Activated CD4-positive, alpha-beta T cell treated with anti-CD3 and anti-CD28 coated beads, Interleukin-2, Interleukin-4, amounts not matched to agents 100 ng/mL and 50 ng/mL, durations not matched to agents 16 hours and 8 hours (primary cell): ENCODE data around the gene AKAP13.
A peak's percentile ranks its signal among the peaks of the same experiment; 100 is the strongest.

Experiments used
- DNase-seq: peaks from one replicate; pipeline ENCODE4 v3.0.0-alpha.2; 2020; ENCODE audit warnings: low spot score

AKAP13 gene

DNA sequence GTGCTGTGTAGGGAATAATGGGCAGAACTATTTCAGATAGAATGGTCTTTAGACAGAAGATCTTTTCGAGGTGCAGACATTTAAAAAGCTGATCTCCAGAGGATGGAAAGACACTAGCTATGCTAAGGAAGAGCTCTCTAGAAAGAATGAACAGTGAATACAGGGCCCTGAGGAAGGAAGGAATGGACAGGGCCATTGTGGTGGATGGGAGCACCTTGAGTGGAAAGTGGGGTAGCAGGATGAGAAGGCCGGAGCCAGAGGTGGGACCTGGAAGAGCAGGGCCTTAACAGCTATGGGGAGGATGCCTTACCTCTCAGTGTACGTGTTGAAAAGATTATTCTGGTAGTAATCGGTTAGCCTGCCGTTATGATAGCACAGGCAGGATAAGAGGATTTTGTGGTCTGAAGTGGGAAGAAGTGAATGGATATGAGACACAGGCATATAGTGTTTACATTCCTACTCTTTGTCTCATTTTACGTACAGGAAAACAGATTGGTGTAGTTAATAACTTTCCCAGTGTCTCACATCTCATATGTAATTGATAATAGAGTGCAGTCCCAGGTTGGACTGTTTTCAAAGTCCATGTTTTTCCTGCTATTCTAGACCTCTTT lies 241.9 kb downstream of the AKAP13 start:
- no peak for DNase-seq

GRCh38 chr15:85623315-85624049 lies 243.1 kb downstream of the AKAP13 start:
- no peak for DNase-seq

DNA sequence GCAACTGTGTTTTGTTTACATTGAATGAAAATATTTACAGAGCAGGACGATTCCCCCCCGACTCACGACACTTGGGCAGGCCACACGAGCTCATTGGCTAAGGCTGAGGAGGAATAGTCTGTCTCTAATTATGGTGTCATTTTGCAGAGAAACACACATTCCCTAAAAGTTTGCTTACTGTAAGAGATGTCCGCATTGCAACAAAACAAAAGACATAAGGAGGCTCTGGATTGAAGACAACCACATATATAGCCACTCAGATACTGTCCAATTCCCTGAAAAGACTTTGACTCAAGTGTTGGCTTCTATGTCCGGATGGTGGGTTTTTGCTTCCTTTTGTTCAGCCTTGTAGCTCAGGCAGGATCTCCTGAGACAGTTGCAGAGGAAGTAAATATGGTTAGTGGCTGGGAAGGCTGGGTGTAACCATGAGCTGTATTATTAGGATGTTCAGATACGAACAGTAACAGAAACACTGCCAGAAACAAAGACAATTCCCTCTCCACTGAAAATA lies 243.9 kb downstream of the AKAP13 start:
- peak; percentile 31 for DNase-seq

DNA sequence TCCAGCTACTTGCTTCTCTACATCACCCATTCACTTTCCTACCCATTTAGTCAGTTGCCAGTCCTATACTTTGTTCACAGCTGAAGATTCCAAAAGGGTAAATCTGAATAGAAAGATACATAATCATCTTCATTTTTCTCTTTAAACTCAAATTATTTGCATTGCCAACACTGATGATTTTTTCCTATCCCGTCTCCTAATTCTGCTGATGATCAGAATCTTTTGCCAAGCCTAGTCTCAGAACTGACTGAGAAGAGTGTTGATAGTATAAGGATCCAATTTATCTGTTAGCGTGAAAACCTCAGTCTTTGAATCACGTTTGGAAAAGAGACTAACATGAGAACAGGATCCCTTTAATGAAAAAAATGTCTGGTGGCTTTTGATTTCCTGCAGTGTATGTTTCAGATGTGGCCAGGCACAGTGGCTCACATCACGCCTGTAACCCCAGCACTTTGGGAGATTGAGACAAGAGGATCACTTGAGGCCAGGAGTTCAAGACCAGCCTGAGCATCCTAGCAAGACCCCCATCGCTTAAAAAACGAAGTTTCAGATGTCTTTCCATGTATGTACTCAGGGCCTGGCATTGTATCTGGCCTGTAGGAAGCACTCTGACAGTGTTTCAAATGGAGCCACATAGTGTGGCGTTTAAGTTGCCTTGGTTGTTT lies 244.9 kb downstream of the AKAP13 start:
- no peak for DNase-seq

DNA sequence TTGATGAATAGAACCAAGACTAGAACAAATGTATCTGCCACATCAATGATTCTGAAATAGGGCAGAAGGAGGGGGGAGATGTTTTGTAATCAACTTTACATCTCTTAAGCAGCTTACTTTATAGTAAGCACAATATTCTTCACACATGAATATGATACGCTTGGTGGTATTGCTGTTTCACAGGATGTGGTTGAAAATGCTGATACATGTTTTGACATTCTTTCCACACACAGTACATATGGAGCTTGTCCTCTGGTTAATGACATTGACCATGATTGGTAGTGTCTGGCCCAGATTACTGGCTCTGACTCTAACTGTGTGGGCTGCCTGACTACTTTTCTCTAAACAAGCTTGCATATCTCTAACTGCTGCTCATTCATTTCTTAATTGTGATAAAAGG lies 245.5 kb downstream of the AKAP13 start:
- DNase-seq: peak; percentile 75

- no peak for DNase-seq
Observed at GRCh38 chr15:85627213-85627935, 247.0 kb downstream of the AKAP13 start.

GRCh38 chr15:85630311-85630710 lies 249.9 kb downstream of the AKAP13 start:
- no peak for DNase-seq

DNA sequence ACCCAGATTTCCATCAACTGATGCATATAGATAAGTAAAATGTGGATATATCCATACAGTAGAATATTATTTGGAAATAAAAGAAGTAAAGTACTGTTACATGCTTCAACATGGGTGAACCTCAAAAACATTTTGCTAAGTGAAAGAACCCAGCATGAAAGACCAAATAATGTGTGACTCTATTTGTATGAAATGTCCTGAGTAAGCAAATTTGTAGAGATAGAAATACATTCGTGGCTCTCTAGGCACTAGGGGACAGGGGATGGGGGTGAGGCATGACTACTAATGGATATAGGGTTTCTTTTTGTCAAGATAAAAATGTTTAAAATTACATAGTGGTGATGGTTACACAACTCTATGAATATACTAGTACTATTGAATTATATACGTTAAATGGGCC lies 250.6 kb downstream of the AKAP13 start:
- DNase-seq: no peak

DNA sequence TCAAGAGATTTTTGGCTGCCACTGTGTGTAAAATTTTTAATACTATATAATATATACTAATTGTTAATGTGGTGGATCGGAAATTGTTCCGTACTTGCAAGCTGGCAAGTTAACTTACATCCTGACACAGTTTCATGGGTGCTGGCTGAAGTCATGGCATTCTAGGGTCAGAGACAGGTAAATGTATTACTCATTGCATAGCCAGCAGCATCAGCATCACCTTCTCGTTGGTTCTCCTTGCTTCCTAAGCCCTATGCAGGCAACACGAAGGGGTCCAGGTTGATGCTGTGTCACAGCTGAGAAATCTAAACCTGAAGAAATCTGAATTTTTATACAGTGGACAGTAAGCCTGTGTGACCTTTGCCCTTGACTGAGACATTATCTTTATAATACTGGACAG lies 251.6 kb downstream of the AKAP13 start:
- DNase-seq: no peak

DNA sequence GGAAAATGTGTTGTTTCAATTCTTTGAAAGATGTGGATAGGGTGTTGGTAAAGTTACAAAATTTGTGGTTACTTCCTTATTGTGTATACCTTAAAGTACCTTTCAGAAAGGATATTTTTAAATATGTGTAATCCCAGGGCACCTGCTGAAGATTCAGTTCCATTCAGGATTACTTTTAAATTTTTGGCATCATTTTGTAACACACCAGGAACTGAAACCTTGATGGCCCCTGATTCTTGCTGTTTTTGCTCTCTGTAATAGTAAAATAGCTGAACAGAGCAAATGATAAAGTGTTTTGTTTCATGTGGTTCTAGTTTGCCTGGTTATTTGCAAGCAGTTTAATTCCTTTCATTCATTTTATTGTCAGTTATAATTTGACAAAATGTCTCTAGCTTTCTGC lies 253.5 kb downstream of the AKAP13 start:
- DNase-seq: no peak

GRCh38 chr15:85636351-85636750 lies 255.9 kb downstream of the AKAP13 start:
- DNase-seq: no peak

DNA sequence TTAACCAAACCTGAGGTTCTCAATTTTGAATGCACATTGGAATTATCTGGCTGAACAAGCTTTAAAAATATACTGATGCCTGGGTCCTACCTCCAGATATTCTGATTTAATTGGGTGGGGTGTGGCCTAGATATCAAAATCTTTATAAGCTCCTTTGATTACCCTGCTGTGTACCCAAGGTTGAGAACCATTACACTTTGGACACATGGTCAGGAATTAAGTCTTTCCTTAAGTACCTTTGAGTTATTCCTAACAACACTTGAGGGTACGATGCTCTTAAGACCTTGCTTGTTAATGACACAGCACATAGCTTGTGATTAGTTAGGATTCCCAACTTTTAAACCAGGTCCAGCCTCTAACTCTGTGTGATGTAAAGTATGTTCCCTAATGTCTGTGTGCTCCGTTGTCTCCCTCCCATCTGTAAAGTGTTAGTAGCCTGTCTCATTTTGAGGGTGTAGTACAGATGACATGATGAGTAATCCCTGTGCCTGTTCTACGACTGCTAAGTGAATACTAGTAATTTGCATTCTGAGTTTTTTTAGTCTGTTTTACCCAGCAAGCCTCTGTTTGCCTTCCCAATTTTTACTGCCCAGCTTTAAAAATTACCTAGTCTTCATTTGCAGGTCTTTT lies 259.5 kb downstream of the AKAP13 start:
- DNase-seq: peak; percentile 39

DNA sequence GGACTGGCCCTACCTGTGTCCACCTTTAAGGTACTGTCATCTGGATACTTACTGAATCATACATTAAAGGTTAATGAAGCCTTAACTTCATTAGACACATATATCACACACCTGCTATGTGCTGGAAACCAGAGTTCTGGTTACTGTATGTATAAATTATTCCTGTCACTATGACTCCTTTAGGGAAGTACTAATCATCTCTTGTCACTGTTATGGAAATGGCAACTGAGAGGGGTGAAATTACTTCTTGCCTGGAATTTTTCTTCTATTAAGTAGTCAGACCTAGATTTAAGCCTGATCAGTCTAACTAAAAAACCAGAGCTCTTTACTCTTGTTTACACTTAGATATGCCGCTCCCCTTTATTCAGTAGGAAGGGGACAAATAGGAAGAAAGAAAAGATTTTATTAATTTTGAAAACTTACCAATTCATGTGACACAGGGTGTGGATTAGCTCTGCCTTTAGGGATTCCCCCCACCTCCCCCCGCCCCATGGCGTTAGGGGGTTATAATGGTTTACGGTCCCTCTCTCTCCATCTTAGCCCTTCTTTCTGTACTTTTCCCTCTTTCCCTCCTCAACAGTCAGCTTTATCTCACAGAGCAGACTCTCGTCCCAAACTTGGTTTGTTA lies 261.8 kb downstream of the AKAP13 start:
- no peak for DNase-seq

DNA sequence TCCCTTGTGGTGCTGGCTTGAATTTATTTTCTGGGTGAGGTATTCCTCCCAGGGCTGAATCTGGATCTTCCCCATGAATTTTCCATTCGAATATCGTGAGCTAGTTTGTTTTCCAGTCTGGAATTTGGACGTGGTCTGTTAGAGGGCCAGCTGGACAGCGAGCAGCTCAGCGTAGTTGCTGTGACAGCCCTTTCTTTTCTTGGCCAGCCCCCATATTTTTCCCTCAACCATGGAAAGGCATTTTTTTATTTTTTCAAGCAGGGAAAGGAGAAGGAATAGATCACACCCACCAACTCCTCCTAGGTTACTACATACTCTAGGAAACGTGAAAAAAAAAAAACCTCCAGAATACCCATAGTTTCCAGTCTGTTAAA lies 262.3 kb downstream of the AKAP13 start:
- no peak for DNase-seq

DNA sequence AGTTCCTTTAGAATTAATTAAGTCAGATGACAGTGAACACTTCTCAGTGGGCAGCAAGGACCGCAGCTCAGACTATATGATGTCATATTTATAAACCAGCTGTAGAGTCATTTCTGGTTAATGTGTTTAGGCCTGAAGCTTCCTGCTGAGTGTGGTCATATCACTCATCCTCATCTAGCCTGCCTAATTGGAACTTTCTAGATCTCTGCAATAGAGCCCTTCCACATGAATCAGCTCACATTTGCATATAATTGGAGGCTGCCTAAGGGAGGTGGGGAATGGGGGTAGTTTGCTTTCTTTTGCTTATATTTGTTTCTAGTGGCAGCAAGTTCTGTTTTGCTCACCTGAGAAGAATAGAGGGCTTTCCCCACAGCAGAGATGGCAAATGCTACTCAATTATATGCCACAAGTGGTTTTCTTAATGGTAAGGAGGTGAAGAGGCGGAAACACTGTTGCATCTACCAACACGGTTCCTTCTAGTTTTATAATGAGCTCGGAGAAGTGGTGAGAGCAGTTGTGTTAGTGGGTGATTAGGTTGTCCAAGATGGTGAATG lies 266.2 kb downstream of the AKAP13 start:
- peak; percentile 66 for DNase-seq

GRCh38 chr15:85649372-85649771 lies 269.0 kb downstream of the AKAP13 start:
- DNase-seq: peak; percentile 48

- no peak for DNase-seq
Observed at GRCh38 chr15:85651548-85651947, 271.1 kb downstream of the AKAP13 start.

DNA sequence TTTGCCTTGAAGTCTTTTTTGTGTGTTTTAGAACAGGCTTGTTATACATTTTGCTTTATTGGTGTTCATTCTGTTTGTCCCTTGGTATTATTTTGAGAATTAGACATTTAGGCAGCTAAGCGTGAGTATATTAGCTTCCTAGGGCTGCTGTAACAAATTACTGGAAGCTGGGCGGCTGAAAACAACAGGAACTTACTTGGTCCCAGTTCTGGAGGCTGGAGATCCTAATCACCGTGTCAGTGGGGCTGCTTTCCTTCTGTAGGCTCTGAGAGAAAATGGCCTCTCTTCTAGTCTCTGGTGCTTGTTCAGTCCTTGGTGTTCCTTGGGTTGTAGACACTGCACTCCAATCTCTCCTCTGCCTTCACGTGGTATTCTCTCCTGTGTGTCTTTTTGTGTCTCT lies 272.1 kb downstream of the AKAP13 start:
- no peak for DNase-seq

DNA sequence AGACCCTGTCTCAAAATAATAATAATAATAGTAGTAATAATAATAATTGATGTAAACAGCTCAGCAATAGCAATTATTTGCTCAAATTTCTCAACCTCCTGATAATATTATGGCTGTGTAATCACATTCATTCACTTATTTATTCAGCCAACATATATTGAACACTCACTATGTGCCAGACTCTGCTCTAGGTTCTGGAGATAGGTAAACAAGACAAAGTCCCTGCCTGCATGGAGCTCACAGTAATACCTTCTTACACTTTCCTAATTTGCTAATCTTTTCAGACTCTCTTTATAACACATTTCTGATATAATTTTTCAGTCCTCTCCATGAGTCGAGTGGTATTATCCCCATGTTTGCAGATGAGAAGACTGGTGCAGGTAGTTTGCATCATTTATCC lies 276.7 kb downstream of the AKAP13 start:
- no peak for DNase-seq

DNA sequence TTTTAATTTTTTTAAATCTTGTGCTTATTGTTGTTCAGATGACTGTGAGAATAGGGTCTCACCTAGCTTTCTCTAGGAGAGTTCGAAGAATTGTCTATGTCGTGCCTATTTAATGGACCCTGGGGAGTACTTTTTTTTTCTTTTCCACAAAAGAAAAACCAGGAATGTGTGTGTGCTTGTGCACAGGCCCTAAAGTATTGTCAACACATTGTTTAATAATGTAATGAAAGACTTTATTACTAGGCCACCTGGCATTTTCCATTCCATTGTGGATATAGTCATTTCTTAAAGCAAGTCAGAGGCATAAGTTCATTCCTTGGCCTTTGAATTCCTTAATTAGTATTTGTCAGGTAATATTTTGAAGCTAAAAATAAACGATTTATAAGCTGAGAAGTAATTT lies 278.4 kb downstream of the AKAP13 start:
- no peak for DNase-seq

DNA sequence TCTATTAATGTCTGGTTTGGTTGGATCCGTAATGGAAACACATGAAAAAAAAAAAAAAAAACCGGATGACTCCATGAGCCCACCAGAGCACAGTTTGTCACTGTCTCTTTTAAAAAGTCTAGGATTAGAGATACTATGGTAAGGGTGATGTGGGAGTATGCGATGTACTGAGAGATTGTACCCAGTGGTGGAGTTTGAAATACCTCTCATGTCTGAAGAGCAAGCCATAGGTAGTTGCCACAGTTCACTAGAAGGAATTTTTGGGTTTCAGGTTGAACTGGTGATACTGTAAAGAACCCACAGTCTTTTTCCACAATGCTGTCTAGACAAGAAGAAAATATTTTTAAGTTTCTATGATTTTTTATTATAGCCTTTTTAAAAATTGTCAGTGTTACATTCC lies 281.5 kb downstream of the AKAP13 start:
- no peak for DNase-seq
